Stimulated activated naive CD4-positive, alpha-beta T cell (primary cell): Measurements from ENCODE around the gene KLHL29.
A peak's percentile ranks its signal among the peaks of the same experiment; 100 is the strongest.
"Not testable (repeated sequence)": the region's sequence is repeated elsewhere in the genome, so short reads cannot be mapped to it uniquely, and the experiment has no call there.

Experiments
- DNase-seq, 6 experiments: peaks; one replicate each; lab custom pipeline; 2025; lab: John Stamatoyannopoulos, UW

KLHL29 gene

DNA sequence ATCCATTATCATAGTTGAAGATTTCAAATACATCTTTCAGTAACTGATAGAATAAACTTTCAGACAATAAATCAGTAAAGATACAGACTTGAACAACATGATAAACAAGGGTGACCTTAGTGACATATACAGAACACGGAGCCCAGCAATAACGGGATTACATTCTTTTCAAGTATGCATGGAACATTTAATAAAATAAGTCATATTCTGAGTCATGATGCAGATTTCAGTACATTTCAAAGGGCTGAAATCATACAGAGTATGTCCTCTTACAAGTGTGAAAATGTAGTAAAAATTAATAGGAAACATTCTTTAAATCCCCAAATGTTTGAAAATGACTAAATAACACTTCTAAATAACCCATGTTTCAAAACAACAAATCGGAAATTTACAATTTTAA, 17.2 kb upstream of the KLHL29 start:
- no peak for DNase-seq

DNA sequence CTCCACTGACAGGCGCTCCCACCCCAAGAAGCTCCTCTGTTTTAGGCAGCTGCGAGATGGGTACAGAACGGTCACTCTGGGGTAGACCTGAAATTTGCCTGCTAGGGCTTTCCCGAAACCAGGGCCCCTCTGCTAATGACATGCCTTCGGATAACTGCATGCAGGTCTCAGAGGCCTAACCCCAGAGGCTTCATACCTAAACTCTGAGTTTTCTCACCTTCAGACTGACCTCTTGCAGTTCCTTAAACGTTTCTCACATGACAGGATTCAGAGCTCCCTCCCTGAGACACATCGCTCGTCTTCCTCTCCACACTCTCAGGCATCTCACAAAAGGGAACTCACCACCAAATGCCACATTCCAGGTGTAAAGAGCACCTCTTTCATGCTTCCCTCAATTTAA, 11.3 kb upstream of the KLHL29 start:
- no peak for DNase-seq

DNA sequence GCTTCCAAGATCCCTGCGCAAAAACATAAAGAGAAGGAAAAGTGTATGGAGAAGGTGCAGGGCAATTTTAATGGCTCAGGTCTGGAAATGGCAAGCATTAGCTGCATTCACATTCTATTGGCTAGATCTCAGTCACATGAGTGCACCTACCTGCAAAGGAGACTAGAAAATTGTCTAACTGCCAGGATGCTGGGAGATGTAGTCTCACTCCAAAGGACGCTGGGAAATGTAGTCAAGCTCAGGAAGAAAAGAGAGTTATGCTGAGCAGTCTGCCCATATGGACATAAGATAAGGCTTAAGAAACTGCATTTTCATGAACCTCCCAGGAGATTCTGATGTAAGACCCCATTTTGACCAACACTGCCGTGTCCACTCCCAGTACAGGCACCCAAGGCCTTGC, 9.5 kb upstream of the KLHL29 start:
- DNase-seq: peak in 2 of 6 experiments; percentile 7 to 12

DNA sequence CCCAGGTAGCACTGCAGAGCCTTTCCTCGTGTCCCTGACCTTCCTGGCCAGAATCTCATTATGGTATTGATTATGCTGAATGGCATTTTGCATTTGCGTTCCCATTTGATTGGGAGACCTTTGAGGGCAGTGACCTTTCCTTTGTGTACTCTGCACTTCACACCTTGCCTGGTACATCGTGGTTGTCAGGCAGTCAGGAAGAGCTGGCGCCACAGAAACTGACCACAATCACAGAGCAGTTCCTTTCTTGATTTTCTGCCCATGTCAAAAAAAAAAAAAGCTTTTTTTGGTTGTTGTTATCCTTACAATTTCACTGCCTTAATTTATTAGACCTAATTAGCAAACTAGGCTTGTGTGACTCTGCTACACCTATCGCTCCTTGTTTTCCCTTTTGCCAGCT, 8.9 kb upstream of the KLHL29 start:
- no peak for DNase-seq

DNA sequence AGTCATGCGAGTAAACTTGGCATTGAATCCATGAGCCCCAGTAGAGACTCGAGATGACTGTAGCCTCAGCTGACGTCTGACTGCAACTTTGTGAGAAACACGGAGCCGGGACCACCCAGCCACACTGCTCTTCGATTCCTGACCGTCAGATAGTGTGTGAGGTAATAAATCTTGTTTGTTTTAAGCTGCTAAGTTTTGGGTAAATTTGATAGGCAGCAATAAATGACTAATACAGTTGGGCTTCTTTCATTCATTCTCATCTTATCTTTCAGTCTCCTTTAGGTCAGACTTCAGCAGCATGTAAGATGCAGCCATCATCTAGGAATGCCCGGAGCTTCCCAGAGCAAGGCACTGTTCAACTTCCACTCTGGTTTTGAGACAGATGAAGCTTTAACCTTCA, 8.0 kb upstream of the KLHL29 start:
- no peak for DNase-seq

DNA sequence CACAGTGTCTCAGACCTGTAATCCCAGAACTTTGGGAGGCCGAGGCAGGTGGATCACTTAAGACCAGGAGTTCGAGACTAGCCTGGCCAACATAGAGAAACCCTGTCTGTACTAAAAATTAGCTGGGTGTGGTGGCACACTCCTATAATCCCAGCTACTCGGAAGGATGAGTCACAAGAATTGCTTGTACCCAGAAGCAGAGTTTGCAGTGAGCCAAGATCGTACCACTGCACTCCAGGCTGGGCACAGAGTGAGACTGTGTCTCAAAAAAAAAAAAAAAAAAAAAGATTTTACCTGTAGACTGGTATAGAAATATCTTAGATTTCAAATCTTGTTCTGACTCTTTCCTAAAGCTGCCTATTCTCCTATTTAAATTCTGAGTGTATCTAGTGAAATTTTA, 7.2 kb upstream of the KLHL29 start:
- DNase-seq: no peak

DNA sequence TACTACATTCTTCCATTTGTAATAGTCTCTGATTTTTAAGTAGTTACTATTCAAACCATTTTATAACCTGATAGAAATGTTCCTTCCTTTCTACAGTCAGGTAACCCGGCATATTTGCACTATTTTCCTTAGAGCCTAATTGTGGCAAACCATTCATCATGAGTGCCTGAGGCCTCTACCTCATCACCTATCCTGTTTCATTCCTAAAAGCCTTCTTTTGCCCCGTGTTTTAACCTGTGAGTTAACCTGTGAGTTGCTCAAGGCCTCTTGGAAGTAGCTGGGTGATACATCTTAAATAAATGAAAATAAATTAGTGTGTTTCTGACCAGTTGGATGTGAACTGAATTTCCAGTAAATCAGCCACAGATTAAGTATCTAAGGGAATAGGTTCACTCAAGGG, 6.5 kb upstream of the KLHL29 start:
- no peak for DNase-seq

DNA sequence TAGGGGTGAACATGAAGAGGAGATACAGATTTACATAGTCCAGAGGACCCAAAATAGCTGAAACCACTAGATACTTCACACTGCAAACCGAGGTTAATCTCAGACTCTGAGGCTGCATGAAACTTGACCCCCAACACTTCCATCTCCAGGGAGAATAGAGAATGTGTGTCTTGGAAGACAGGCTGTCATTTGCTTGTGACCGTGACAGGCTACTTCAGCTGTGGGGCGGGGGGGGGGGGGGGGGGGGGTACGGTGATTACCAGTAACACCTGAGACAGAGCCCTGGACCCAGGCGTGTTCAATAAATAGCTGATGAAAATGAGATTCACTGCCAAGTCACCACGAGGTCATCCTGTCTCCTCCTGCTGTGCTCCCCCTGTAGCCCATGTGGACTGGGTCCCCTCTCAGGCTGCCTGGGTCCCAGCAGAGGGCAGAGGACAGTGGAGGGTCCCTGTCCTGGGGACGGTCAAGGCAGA, 5.7 kb upstream of the KLHL29 start:
- no peak for DNase-seq

DNA sequence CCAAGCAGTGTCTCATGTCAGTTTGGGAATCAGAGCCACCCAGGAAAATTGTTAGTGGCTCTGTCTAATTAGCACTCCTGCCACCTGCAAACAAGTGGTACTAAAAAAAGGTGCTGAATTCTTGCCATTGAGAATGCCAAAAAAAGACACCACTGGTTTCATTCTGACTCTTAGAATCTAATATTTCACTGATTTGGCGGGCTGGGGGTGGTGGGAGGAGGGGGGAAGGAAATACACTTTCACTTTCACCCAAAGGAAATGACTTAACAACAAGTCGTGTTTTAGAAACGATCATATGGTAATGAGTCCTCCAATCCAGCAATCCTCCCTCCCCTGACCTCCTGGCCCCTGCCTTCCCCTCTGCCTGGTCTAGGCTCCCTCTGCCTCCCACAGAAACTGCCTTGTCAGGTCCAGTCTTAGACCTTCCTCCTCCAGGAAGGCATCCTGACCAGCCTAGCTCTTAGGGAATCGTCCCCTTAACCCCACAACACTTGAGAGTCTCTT, 4.4 kb upstream of the KLHL29 start:
- DNase-seq: peak; percentile 12 to 61 (median 28)

DNA sequence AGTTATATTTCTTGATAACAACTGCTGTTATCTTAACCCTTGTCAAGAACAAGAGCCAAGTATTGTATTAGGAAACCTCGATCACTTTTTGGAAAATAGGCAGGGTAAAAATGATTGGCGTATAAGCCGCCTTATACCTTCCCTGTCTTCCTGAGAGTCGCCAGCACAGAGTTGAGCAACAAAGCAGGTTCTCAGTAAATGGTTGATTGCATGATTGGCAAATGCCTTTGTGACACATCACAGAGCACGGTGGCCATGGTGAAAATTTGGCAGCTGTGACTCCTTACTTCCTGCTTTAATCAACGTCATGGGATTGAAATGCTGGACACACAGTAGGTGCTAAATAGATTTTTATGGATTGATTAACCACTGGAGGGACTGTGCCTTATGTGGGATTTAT, 3.9 kb upstream of the KLHL29 start:
- DNase-seq: peak; percentile 2 to 59 (median 25)

DNA sequence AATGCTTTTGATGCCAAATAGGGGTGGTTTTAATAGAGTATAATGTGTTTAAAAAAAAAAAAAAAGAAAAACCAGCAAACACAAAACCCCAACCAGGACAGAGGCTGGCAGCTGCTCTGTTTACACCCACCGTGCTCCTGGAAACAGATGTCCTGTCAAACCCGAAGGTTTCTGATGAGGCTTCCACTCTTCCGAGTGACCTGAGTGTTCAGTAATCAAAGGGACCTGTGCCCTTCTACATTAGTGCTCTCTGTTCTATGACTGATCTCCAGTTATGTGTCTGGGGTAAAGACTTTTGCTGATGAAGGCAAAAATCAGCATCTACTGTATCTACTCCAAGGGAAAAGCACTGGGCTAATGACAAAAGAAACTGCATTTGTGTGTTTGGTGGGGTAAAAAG, 3.5 kb upstream of the KLHL29 start:
- no peak for DNase-seq

DNA sequence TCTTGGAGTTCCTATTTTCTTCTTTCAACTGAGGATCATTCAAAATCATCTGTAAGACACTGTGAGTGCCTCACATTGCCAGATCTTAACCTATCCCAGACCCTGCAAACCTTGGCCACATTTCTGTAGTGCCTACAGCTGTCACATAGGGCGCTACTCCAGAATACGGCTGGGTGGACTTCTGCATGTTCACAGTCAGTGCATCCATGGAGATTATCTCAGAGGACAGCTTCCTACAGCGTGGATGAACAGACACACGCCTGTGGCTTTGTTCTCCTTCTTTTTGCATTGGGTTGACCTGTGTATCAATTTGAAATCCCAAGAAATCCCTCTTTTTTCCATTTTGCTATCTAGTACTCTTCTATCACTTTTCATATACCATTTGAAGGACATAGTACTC, 1.9 kb upstream of the KLHL29 start:
- no peak for DNase-seq

DNA sequence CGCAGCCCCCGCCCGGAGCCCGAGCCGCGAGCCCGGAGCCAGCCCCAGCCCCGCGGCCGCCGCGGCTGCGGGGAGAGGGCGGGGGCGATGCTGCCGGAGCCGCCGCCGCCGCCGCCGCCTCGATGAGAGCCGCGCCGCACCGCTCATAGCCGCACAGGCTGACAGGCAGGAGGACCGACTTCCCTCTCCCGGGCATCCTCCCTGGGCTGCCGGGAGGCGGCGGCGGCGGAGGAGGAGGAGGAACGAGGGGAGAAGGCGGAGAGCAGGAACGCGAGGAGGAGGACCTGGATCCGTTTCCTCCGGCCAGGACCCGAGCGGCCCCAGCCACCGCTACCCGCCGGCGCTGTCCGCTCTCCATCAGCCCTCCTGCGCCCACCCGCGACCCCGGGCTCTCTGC, 370 bp downstream of the KLHL29 start:
- DNase-seq: peak in 4 of 6 experiments; percentile 18 to 66 (median 30)

DNA sequence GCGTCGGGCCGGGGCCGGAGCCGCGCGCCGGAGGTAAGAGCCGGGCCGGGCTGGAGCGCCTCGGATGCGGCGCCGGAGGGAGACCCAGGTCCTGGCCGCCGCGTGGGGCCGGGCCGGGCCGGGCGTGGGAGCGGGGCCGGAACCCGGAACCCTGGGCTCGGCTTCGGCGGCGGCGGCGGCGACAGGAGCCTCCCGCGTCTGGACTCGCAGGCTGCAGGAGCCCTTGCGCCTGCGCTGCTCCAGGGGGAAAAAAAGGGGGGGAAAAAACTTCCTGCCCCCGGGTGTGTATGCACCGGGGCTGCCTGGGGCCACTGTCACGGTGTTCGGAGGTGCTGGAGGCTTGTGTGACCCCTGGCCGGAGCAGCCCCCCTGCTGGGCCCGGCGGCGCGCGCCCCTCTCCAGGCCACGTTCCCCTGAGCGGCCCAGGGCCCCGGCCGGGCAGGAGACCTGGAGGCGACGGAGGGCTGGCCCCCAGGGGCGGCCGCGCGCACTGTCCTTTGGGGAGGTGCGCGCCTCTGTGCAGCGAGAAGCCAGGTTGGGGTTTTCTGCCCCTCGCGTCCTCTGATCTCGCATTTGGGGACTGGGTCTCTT, 864 bp downstream of the KLHL29 start:
- peak in 2 of 6 experiments; percentile 10 to 25 for DNase-seq

DNA sequence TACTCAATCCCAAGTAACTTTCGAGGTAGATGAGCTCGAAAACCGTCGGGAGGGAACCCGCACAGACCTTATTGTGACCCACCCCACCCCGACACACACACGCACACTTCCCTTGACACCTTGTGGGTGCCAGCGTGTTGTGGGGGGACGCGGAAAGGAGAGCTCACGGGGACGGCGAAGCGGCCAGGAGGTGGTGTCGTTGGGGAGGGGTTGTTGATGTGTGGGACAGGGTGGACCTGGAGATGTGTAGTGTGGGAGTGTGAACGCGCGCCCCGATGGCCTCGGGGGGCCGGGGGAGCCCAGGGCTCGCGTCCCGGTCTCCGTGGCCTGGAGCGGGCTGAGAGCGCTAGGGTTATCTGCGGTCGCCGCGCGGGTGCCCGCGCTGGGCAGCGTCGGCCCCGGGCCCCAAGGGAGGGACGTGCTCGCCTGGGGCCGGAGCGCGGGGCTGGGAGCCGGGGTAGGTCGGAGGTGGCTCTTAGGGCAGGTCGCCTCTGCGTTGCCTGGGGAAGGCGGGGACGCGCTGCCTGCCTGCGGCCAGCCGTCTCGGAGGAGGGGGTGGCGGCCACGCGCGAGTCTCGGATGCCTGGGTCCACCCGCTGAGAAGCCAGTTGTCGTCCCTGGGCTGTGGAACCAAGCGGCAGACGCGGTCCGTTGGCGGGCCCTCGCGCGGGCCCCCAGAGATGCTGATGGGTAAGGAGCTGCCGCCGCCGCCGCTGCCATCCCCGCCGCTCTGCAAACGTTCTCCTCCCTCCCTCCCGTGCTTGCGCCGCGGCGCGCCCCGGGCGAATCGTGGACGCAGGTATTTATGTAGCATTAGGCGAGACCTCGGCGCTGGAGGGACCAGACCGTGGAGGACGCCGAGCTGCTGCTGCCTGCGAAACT, 1.6 kb downstream of the KLHL29 start:
- DNase-seq: peak in 3 of 6 experiments; percentile 20 to 37 (median 24)

DNA sequence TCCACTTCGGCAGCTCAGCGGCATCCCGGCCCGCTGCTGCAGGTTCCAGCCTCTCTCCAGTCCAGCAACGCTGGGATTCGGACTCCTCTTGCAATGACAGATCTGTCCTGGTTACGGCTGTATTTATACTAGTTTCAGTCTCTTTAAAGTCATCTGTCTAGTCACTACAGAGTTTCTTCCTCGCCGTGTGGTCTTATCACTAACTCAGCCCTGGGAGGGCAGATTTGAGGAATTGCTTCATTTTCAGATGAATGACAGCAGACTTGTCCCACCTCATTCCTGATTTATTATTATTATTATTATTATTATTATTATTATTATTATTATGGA, 2.2 kb downstream of the KLHL29 start:
- DNase-seq: no peak

DNA sequence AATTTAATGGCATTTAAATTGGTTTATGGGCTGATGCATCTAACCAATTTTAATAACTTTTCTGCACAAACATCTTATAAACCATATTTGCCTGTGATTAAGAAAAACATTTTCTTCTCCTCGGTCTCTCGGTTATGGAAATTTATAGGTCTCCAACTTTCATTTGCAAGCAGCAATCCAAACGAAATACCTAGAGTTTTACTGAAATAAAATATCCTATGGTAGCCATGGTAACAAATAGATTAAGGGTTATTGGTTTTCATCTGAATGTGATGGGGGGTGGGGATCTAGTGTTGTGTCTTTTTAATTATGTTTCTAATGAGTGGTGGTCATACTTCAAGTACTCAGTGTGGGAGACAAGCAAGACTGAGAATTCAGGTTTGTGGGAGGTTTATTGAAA, 2.9 kb downstream of the KLHL29 start:
- no peak for DNase-seq

DNA sequence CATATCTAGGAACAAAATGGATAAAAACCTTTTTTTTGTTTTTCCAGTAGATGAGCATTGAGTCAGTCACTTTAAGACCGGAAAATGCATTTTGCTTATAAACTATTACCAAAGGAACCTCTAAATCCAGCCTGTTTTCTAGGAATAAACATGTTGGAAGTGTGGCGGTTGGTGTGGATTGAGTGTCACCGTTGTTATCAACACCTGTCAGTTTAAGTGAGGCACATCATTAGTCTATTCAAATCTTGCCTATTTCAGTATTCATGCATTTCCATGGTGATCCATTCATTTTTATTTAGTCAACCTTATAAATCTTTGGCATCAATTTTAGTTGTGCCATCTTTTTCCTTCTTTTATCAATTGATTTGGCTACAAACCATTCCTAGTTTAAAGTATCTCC, 3.3 kb downstream of the KLHL29 start:
- no peak for DNase-seq

DNA sequence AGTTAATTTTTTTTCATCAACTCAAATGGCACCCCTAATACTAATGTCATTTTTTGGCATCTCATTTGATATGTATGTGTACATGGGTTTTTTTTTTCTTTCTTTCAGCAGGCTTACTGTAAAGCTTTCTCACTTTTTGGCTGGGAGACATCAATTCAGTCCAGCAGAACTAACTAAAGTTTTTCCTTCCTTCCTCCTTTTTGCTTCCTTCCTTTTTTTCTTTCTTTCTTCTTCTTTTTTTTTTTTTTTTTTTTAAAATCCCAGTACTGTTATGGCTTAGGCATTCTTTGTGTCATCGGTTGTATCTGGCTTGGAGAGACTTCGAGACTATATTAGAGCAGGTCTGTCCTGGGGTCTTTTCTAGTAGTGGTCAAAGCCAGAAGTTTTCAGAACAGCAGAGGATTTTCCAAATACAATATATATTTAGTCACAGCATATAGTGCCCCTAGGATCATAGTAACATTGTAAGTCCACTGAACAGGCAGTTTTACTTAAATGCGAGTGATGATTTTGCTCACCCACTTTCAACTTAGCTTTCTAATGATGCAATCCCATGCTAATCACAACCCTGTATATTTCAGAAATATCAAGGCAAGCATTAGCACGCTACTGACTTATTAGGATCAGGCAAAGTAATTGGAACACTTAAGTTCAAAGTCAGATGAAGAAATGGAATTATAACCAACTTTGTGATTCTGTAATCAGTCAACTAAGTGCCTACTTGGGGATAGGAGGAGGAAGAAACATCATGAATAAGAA, 4.0 kb downstream of the KLHL29 start:
- DNase-seq: no peak

DNA sequence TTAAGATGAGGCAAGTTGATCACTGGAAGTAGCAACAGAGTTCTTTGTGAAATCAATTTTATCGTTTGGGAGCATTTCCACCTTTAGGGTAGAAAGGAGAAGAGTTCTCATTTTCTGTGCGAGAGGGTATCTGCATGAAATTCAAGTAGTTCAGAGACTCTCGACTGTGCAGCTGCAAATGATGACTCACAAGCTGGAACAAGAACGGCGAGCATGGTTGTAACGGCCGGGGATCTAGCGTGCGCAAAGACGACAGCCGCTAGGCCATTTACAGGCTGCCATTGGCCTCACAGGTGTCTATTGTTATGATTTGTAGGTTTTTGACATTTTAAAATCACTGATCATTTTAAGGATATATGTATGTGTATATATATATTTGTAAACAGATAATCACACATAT, 5.2 kb downstream of the KLHL29 start:
- no peak for DNase-seq

DNA sequence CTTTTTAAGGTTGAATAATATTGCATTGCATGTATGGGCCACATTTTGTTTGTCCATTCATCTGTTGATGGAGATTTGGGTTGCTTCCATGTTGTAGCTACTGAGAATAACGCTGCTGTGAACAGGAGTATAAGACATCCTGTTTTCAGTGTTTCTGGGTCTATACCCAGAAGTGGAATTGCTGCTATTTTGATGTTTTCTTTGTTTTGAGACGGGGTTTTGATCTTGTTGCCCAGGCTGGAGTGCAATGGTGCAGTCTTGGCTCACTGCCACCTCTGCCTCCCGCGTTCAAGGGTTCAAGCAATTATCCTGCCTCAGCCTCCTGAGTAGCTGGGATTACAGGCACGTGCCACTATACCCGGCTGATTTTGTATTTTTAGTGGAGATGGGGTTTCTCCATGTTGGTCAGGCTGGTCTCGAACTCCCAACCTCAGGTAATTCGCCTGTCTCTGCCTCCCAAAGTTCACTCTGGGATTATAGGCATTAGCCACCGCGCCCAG, 6.3 kb downstream of the KLHL29 start:
- DNase-seq: not testable (repeated sequence)

DNA sequence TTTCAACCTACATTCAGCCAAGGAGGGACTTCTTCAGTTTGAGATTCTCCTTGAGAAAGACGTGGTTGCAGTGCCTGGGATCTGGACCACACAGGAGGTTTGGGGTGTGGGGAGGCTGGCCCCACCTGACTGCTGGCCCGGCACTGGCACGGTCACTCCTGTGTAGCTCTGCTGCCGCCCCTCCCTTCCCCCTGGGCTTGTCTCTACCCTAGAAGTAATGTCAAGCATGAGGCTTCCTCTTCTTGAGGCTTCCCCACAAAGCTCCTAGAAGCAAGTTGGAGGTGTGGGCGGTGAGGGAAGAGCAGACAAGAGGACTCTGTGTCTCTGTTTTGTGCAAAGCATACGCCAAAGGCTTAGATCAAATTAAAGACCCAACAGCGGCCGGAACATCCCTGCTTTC, 8.7 kb downstream of the KLHL29 start:
- peak in 1 of 6 experiments; percentile 8 for DNase-seq
